GM21786 (cell line): Measurements from ENCODE around the gene OTOA.
A peak's percentile ranks its signal among the peaks of the same experiment; 100 is the strongest.
"Not testable (repeated sequence)": the region's sequence is repeated elsewhere in the genome, so short reads cannot be mapped to it uniquely, and the experiment has no call there.

Experiments used
- ATAC-seq: cut with Tn5 transposase; IDR thresholded peaks from one replicate; pipeline ENCODE4 v1.9.1; 2021; ENCODE audit not compliant: unreplicated experiment

Gene OTOA

DNA sequence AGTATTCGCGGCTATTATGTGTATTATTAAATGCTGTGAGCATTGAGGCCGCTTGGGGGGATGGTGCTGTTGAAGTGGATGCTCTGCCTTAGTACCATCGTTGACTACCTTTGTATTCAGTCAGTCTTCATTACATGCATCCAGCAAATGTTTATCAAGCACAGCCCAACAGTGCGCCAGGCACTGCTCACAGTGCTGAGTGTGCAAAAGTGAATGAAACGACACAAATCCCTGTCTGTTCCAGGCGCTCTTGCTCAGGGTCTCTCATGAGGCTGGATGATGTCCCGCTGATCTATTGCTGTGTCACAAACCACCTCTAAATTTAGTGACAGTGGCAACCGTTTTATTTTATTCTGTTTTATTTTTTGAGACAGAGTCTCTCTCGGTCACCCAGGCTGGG is 53.8 kb downstream of the OTOA start:
- no peak for ATAC-seq

- ATAC-seq: no peak
These were observed 55.5 kb downstream of the OTOA start for GRCh38 chr16:21719283-21719682.

- ATAC-seq: no peak
These were observed 56.8 kb downstream of the OTOA start for GRCh38 chr16:21720533-21720932.

GRCh38 chr16:21722771-21723455 is 59.1 kb downstream of the OTOA start:
- ATAC-seq: no peak

- no peak for ATAC-seq
These were observed 59.8 kb downstream of the OTOA start for GRCh38 chr16:21723532-21723931.

DNA sequence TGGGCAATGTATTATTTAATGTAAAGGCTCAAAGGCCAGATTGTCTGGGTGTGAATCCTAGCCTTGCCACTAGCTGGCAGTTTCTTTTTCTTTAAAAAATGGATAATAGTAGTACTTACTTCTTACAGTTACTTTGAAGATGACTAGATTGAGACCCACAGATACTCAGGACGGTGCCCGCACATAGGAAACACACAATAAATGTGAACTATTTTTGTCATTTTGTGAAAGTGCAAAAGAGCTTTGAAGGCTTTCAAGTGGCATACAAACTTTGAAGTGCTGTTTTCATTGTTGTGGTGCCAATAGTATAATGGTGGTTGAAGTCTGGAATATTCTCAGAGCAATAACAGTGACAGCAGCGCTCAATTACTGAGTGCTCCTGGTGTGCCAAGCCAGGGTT is 63.6 kb downstream of the OTOA start:
- ATAC-seq: no peak

- not testable (repeated sequence) for ATAC-seq
These were observed 67.5 kb downstream of the OTOA start for GRCh38 chr16:21731233-21731632.

- ATAC-seq: not testable (repeated sequence)
These were observed 76.9 kb downstream of the OTOA start for GRCh38 chr16:21740637-21741036.

- ATAC-seq: not testable (repeated sequence)
These were observed 92.7 kb downstream of the OTOA start for GRCh38 chr16:21756192-21757079.

DNA sequence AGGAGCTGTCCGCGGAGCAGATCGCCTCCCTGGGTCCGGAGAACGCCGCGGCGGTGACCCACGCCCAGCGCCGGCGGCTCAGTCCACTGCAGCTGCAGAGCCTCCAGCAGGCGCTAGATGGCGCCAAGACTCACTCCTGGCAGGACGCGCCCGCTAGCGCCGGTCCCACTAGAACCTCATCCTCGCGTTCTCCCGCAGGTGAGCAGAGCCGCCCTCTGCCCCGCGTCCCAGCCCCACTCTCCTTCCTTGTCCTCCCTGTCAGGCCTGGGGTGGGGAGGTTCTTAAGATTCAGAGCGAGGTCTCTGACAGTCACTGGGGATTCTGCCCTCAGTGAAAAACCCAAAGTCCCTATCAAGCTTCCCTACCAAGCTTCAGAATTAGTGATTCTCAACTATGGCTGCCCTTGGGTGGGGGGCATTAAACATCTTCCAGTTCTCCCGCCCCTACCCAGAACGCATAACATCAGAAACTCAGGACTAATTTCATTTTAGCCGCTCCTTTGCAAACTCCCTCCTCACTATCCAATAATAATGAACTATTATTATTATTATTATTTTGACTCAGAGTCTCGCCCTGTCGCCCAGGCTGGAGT is 93.4 kb downstream of the OTOA start:
- ATAC-seq: peak; percentile 66

DNA sequence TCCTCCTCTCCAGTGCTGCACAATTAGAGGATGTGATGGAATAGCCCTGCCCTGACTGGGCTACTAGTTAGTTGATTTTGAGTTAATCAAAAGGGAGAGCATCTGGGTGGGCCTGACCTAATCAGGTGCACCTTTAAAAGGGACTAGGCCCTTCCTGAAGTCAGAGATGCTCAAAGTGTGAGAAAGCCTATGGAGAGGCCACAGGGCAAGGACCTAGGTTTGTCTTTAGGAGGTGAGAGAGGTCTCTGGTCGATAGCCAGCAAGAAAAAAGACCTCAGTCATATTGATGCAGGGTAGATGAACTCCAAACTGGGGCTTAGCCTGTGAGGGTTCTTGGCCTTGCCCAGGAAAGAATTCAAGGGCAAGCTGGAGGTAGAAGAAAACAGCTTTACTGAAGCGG is 104.5 kb downstream of the OTOA start:
- not testable (repeated sequence) for ATAC-seq

- not testable (repeated sequence) for ATAC-seq
These were observed 105.0 kb downstream of the OTOA start for GRCh38 chr16:21768810-21769209.

DNA sequence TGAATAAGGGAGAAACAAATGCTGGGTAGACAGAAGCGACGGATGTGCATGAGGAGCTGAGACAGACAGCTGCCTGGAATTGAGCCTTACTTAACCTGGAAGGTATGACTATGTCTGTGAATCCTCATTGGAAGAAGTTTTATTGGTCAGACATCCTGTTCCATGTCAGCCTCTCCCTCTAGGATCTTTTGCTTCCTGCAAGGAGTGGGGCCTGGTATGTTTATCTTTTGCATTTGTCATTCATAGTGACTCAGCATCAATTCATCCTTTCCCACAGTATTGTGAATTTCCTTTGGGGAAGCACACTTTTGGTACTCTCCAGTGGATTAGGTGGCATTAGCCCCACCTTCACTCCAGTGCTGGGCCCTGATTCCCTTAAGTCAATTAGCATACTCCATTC is 105.5 kb downstream of the OTOA start:
- not testable (repeated sequence) for ATAC-seq

DNA sequence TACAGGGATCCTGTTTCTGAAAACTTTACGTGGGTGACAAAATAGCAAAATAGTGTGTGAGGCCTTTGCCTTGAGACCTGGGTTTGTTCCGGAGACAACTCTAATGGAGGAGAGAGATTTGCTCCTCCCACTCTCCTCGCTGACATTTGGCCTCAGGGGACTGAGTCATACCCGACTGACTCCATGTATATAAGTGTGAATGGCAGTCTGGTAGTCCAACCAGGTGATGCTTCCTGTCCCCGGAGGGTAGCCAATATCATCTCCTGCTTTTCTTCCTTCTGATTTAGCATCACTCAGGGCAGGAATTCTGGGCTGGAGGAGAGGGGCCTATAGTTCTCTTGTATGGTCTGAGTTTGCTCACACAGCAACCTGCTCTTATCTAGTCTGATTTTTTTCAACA is 106.8 kb downstream of the OTOA start:
- not testable (repeated sequence) for ATAC-seq

- not testable (repeated sequence) for ATAC-seq
These were observed 108.9 kb downstream of the OTOA start for GRCh38 chr16:21772547-21773206.

- not testable (repeated sequence) for ATAC-seq
These were observed 109.4 kb downstream of the OTOA start for GRCh38 chr16:21773207-21773553.

- not testable (repeated sequence) for ATAC-seq
These were observed 116.8 kb downstream of the OTOA start for GRCh38 chr16:21780525-21780924.

GRCh38 chr16:21790506-21790905 is 126.7 kb downstream of the OTOA start:
- not testable (repeated sequence) for ATAC-seq

- ATAC-seq: not testable (repeated sequence)
These were observed 129.5 kb downstream of the OTOA start for GRCh38 chr16:21793310-21793709.

DNA sequence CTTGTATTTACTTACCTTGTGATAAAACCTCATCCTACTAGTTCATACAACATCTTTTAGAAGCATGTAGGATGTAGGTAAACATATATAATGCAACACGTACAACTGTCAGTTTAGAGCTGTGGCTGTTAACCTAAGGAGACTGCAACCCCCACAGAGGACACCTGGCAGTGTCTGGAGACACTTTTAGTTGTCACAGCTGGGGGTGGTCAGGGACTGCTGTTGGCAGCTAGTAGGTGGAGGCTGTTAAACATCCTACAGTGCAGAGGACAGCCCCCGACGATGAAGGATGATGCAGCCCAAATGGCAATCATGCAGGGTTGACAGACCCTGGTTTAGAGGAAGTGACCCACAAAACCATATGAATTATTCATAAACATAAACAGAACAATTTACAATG is 134.8 kb downstream of the OTOA start:
- ATAC-seq: not testable (repeated sequence)
